ENCODE measurements around the gene RTF2.
A peak's percentile ranks its signal among the peaks of the same experiment; 100 is the strongest.
"Not testable (repeated sequence)": the region's sequence is repeated elsewhere in the genome, so short reads cannot be mapped to it uniquely, and the experiment has no call there.

Gene RTF2

GRCh38 chr20:56554869-56555268, 86.4 kb downstream of the RTF2 start:
- DNase-seq = peak; percentile 10

- DNase-seq = no peak
Observed at GRCh38 chr20:56558968-56559367, 90.5 kb downstream of the RTF2 start.

GRCh38 chr20:56564526-56564925, 96.1 kb downstream of the RTF2 start:
- not testable (repeated sequence) for DNase-seq

GRCh38 chr20:56565511-56565910, 97.1 kb downstream of the RTF2 start:
- no peak for DNase-seq

- no peak for DNase-seq
Observed at GRCh38 chr20:56566621-56567020, 98.2 kb downstream of the RTF2 start.
